Activated T-helper 2 cell treated with anti-CD3 and anti-CD28 coated beads, Interferon-gamma antibody, Interleukin-2, Interleukin-4, amounts not matched to agents 10 μg/mL and 5 μg/mL and 100 μg/mL, durations not matched to agents 14 hours and 24 hours and 36 hours (primary cell): ENCODE data around the gene NCAM2. TPM values are rescaled to one million over a fixed set of nuclear protein-coding genes. Genes with fewer than 3 reads are reported as not detected.

Source experiments
- DNase-seq: peaks from one replicate; pipeline ENCODE4 v3.0.0; 2021; ENCODE audit warnings: low spot score
- H3K27ac Mint-ChIP-seq: one replicate; pipeline ENCODE4 v1.8.0; 2021; ENCODE audit warnings: mixed read lengths
- H3K27me3 Mint-ChIP-seq: one replicate; pipeline ENCODE4 v1.8.0; 2021; ENCODE audit warnings: low read depth, mixed read lengths
- H3K36me3 Mint-ChIP-seq: one replicate; pipeline ENCODE4 v1.8.0; 2021; ENCODE audit warnings: low read depth, mixed read lengths
- H3K4me1 Mint-ChIP-seq: one replicate; pipeline ENCODE4 v1.8.0; 2021; ENCODE audit warnings: low read depth, mixed read lengths
- H3K4me3 Mint-ChIP-seq: one replicate; pipeline ENCODE4 v1.8.0; 2021; ENCODE audit warnings: low read depth, mild to moderate bottlenecking, moderate library complexity, mixed read lengths
- H3K9me3 Mint-ChIP-seq: one replicate; pipeline ENCODE4 v1.8.0; 2021; ENCODE audit warnings: mixed read lengths
- intact Hi-C: fragments of 100-400 bp; cut with micrococcal nuclease; formaldehyde crosslinking; loops from one replicate; pipeline ENCODE4 v1.15.1; 2023
- total RNA-seq: library from RNA; stranded (reverse); gene quantifications from 2 replicates; pipeline ENCODE4 v1.2.3, GENCODE V29; 2022

Gene NCAM2
- total RNA-seq = 0.23 TPM in 1 of 2 replicates, not detected in the other

- peak; percentile 37 for DNase-seq
- peaks cover 6% of the 10 kb centered on the region for H3K4me1 Mint-ChIP-seq
- peaks cover 33% of the 10 kb centered on the region for H3K27me3 Mint-ChIP-seq
- intact Hi-C loops = loop anchor here (2.0 kb wide), 1 partner anchor 1795 kb away; no protein-coding TSS in a partner anchor
- no peak within 1 kb of the TSS for H3K27ac Mint-ChIP-seq
- peak within 1 kb of the TSS; percentile 49 for H3K4me3 Mint-ChIP-seq
- H3K9me3 Mint-ChIP-seq = no peaks in the 10 kb centered on the region
- no peaks in the 10 kb centered on the region for H3K36me3 Mint-ChIP-seq
These were observed at the start of gene NCAM2 for GRCh38 chr21:20997636-20998455. NCAM2 (plus strand) TSS chr21:20998409.

- H3K9me3 Mint-ChIP-seq = no peaks in the 10 kb centered on the region
These were observed 48.3 kb upstream of the NCAM2 start for GRCh38 chr21:20949884-20950283.

GRCh38 chr21:20965816-20966215 lies 32.4 kb upstream of the NCAM2 start:
- DNase-seq = no peak
- no peaks in the 10 kb centered on the region for H3K9me3 Mint-ChIP-seq
- H3K27ac Mint-ChIP-seq = no peak overlapping the region
- H3K4me1 Mint-ChIP-seq = no peaks in the 10 kb centered on the region
- no peaks in the 10 kb centered on the region for H3K36me3 Mint-ChIP-seq
- intact Hi-C loops = no loop called here
- H3K27me3 Mint-ChIP-seq = no peaks in the 10 kb centered on the region
- no peak overlapping the region for H3K4me3 Mint-ChIP-seq

More at GRCh38 chr21:20949884-20950283, 48.3 kb upstream of the NCAM2 start:
- Mint-ChIP-seq H3K36me3 (no peaks in the 10 kb centered on the region), H3K27me3 (no peaks in the 10 kb centered on the region), H3K4me1 (no peaks in the 10 kb centered on the region), H3K4me3 (no peak overlapping the region), H3K27ac (no peak overlapping the region)
- DNase-seq = no peak
- intact Hi-C loops = no loop called here

GRCh38 chr21:20968391-20968790 lies 29.8 kb upstream of the NCAM2 start:
- intact Hi-C loops = no loop called here
- Mint-ChIP-seq H3K27ac (no peak overlapping the region), H3K9me3 (no peaks in the 10 kb centered on the region), H3K27me3 (no peaks in the 10 kb centered on the region), H3K4me3 (no peak overlapping the region), H3K36me3 (no peaks in the 10 kb centered on the region), H3K4me1 (no peaks in the 10 kb centered on the region)
- no peak for DNase-seq

GRCh38 chr21:20970691-20971090 lies 27.5 kb upstream of the NCAM2 start:
- Mint-ChIP-seq H3K4me3 (no peak overlapping the region), H3K27ac (no peak overlapping the region), H3K36me3 (no peaks in the 10 kb centered on the region), H3K4me1 (no peaks in the 10 kb centered on the region), H3K9me3 (peaks cover 3% of the 10 kb centered on the region), H3K27me3 (no peaks in the 10 kb centered on the region)
- intact Hi-C loops = no loop called here
- no peak for DNase-seq

- DNase-seq = no peak
- no peaks in the 10 kb centered on the region for H3K36me3 Mint-ChIP-seq
- H3K4me1 Mint-ChIP-seq = no peaks in the 10 kb centered on the region
- intact Hi-C loops = no loop called here
- peaks cover 4% of the 10 kb centered on the region for H3K9me3 Mint-ChIP-seq
- H3K27ac Mint-ChIP-seq = no peak overlapping the region
- no peaks in the 10 kb centered on the region for H3K27me3 Mint-ChIP-seq
- no peak overlapping the region for H3K4me3 Mint-ChIP-seq
These were observed 26.8 kb upstream of the NCAM2 start for GRCh38 chr21:20971296-20971921.

- Mint-ChIP-seq H3K27ac (no peak overlapping the region), H3K27me3 (peaks cover 24% of the 10 kb centered on the region), H3K9me3 (no peaks in the 10 kb centered on the region), H3K4me1 (peaks cover 6% of the 10 kb centered on the region), H3K4me3 (no peak overlapping the region), H3K36me3 (no peaks in the 10 kb centered on the region)
- DNase-seq = no peak
- intact Hi-C loops = no loop called here
These were observed 3.4 kb upstream of the NCAM2 start for GRCh38 chr21:20994790-20995189.

- Mint-ChIP-seq H3K36me3 (no peaks in the 10 kb centered on the region), H3K27me3 (peaks cover 33% of the 10 kb centered on the region), H3K4me1 (peaks cover 6% of the 10 kb centered on the region), H3K4me3 (no peak overlapping the region), H3K27ac (no peak overlapping the region), H3K9me3 (no peaks in the 10 kb centered on the region)
- DNase-seq = no peak
- intact Hi-C loops = no loop called here
These were observed 1.5 kb upstream of the NCAM2 start for GRCh38 chr21:20996421-20997310.

GRCh38 chr21:20997311-20997635 lies 936 bp upstream of the NCAM2 start:
- Mint-ChIP-seq H3K4me1 (peaks cover 6% of the 10 kb centered on the region), H3K27me3 (peaks cover 33% of the 10 kb centered on the region), H3K4me3 (no peak overlapping the region), H3K9me3 (no peaks in the 10 kb centered on the region), H3K27ac (no peak overlapping the region), H3K36me3 (no peaks in the 10 kb centered on the region)
- no peak for DNase-seq
- intact Hi-C loops = no loop called here

- intact Hi-C loops = loop anchor here (2.0 kb wide), 1 partner anchor 1794 kb away; no protein-coding TSS in a partner anchor
- H3K4me3 Mint-ChIP-seq = peak overlapping the region; percentile 49
- H3K27ac Mint-ChIP-seq = no peak overlapping the region
- no peak for DNase-seq
- no peaks in the 10 kb centered on the region for H3K36me3 Mint-ChIP-seq
- peaks cover 6% of the 10 kb centered on the region for H3K4me1 Mint-ChIP-seq
- H3K27me3 Mint-ChIP-seq = peaks cover 33% of the 10 kb centered on the region
- no peaks in the 10 kb centered on the region for H3K9me3 Mint-ChIP-seq
These were observed 214 bp downstream of the NCAM2 start for GRCh38 chr21:20998456-20998789.

- Mint-ChIP-seq H3K27me3 (peaks cover 33% of the 10 kb centered on the region), H3K27ac (no peak overlapping the region), H3K4me3 (peak overlapping the region; percentile 49), H3K4me1 (peaks cover 6% of the 10 kb centered on the region), H3K9me3 (no peaks in the 10 kb centered on the region), H3K36me3 (no peaks in the 10 kb centered on the region)
- intact Hi-C loops = loop anchor here (2.0 kb wide), 1 partner anchor 1794 kb away; no protein-coding TSS in a partner anchor
- no peak for DNase-seq
These were observed 677 bp downstream of the NCAM2 start for GRCh38 chr21:20998886-20999285.

- Mint-ChIP-seq H3K36me3 (no peaks in the 10 kb centered on the region), H3K4me1 (peaks cover 6% of the 10 kb centered on the region), H3K27me3 (peaks cover 33% of the 10 kb centered on the region), H3K4me3 (no peak overlapping the region), H3K27ac (no peak overlapping the region), H3K9me3 (no peaks in the 10 kb centered on the region)
- no peak for DNase-seq
- intact Hi-C loops = loop anchor here (2.0 to 5.0 kb wide), 2 partner anchors 923 to 1793 kb away; no protein-coding TSS in a partner anchor
These were observed 1.4 kb downstream of the NCAM2 start for GRCh38 chr21:20999659-21000058.
